ENCODE data around the gene ADCY7. TPM values are rescaled to one million over a fixed set of nuclear protein-coding genes. Genes with fewer than 3 reads are reported as not detected.
A peak's percentile ranks its signal among the peaks of the same experiment; 100 is the strongest.

ADCY7 gene
- total and polyA plus RNA-seq, 9 of the 15 experiments (the other 6 are each of a cell fraction or from before 2014, with no cell fraction given) = 2.3 to 108 (median 28.6) TPM

DNA sequence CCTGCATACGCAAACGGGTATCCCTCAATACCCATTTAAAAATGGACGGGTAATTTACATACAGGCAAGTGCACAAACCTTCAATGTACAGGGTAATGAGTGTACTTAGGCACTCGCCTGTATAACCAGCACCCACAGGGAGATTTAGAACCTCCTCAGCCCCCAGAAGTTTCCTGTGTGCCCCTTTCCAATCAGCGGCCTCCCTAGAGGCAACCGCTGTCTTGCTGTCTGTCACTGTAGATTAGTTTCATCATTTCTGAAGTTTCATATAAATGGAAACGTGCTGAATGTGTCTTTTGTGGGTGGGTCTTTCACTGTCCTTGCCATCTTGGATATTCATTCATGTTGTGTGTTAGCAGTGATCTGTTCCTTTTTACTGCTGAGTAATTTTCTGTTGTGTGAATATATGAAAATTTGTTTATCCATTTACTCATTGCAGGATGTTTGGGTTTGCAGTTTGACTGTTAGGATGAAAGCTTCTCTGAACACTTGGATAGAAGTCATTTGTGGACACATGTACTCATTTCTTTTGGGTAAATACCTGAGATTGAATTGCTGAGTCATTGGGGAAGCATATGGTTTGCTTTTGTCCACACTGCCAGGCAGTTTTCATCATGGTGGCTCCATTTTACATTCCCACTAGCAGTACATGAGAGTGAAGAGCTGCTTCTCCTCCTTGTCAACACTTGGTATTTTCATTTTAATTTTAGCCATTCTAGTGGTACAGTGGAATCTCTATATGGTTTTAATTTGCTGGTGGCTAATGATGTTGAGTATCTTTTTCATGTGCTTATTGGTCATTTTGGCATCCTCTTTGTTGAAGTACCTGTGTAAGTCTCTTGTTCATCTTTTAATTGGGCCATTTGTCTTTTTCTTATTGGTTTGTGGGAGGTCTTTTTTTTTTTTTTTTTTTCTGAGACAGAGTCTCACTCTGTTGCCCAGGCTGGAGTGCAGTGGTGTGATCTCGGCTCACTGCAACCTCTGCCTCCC is 2.1 kb upstream of the ADCY7 start (continued):
- TF ChIP-seq, protein P1, sequence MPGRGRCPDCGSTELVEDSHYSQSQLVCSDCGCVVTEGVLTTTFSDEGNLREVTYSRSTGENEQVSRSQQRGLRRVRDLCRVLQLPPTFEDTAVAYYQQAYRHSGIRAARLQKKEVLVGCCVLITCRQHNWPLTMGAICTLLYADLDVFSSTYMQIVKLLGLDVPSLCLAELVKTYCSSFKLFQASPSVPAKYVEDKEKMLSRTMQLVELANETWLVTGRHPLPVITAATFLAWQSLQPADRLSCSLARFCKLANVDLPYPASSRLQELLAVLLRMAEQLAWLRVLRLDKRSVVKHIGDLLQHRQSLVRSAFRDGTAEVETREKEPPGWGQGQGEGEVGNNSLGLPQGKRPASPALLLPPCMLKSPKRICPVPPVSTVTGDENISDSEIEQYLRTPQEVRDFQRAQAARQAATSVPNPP (IDR thresholded peaks at IDR 0.05; ENCODE audit: borderline replicate concordance, insufficient read depth, insufficient read length) = no peak
- TF ChIP-seq FOXK1 (CRISPR knock-in tag; IDR thresholded peaks at IDR 0.05; ENCODE audit: borderline replicate concordance) (no peak), ZNF146 (CRISPR knock-in tag; IDR thresholded peaks at IDR 0.05; ENCODE audit: unreplicated experiment) (no peak), TEAD4 (IDR thresholded peaks at IDR 0.05; ENCODE audit: low read length) (no peak), TEAD4 (CRISPR knock-in tag; IDR thresholded peaks at IDR 0.05; ENCODE audit: borderline replicate concordance) (no peak), ZNF217 (CRISPR knock-in tag; IDR thresholded peaks at IDR 0.05) (no peak), TAF1 (IDR thresholded peaks at IDR 0.05; ENCODE audit: control insufficient read depth, extremely low read depth, insufficient read depth, low read length, severe bottlenecking) (no peak), NUFIP1 (IDR thresholded peaks at IDR 0.05; ENCODE audit: partially characterized antibody) (peak; percentile 30), ILF3 (IDR thresholded peaks at IDR 0.05; ENCODE audit: borderline replicate concordance) (no peak), PTRF (tag; IDR thresholded peaks at IDR 0.05) (no peak), ZNF76 (CRISPR knock-in tag; IDR thresholded peaks at IDR 0.05; ENCODE audit: borderline replicate concordance) (no peak)
- TF ChIP-seq, protein P2, sequence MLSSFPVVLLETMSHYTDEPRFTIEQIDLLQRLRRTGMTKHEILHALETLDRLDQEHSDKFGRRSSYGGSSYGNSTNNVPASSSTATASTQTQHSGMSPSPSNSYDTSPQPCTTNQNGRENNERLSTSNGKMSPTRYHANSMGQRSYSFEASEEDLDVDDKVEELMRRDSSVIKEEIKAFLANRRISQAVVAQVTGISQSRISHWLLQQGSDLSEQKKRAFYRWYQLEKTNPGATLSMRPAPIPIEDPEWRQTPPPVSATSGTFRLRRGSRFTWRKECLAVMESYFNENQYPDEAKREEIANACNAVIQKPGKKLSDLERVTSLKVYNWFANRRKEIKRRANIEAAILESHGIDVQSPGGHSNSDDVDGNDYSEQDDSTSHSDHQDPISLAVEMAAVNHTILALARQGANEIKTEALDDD (IDR thresholded peaks at IDR 0.05) = no peak
- TF ChIP-seq, protein P3, sequence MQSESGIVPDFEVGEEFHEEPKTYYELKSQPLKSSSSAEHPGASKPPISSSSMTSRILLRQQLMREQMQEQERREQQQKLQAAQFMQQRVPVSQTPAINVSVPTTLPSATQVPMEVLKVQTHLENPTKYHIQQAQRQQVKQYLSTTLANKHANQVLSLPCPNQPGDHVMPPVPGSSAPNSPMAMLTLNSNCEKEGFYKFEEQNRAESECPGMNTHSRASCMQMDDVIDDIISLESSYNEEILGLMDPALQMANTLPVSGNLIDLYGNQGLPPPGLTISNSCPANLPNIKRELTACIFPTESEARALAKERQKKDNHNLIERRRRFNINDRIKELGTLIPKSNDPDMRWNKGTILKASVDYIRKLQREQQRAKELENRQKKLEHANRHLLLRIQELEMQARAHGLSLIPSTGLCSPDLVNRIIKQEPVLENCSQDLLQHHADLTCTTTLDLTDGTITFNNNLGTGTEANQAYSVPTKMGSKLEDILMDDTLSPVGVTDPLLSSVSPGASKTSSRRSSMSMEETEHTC (IDR thresholded peaks at IDR 0.05) = no peak
- TF ChIP-seq, protein P4, sequence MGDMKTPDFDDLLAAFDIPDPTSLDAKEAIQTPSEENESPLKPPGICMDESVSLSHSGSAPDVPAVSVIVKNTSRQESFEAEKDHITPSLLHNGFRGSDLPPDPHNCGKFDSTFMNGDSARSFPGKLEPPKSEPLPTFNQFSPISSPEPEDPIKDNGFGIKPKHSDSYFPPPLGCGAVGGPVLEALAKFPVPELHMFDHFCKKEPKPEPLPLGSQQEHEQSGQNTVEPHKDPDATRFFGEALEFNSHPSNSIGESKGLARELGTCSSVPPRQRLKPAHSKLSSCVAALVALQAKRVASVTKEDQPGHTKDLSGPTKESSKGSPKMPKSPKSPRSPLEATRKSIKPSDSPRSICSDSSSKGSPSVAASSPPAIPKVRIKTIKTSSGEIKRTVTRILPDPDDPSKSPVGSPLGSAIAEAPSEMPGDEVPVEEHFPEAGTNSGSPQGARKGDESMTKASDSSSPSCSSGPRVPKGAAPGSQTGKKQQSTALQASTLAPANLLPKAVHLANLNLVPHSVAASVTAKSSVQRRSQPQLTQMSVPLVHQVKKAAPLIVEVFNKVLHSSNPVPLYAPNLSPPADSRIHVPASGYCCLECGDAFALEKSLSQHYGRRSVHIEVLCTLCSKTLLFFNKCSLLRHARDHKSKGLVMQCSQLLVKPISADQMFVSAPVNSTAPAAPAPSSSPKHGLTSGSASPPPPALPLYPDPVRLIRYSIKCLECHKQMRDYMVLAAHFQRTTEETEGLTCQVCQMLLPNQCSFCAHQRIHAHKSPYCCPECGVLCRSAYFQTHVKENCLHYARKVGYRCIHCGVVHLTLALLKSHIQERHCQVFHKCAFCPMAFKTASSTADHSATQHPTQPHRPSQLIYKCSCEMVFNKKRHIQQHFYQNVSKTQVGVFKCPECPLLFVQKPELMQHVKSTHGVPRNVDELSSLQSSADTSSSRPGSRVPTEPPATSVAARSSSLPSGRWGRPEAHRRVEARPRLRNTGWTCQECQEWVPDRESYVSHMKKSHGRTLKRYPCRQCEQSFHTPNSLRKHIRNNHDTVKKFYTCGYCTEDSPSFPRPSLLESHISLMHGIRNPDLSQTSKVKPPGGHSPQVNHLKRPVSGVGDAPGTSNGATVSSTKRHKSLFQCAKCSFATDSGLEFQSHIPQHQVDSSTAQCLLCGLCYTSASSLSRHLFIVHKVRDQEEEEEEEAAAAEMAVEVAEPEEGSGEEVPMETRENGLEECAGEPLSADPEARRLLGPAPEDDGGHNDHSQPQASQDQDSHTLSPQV (IDR thresholded peaks at IDR 0.05) = peak; percentile 92
- TF ChIP-seq, protein P5, sequence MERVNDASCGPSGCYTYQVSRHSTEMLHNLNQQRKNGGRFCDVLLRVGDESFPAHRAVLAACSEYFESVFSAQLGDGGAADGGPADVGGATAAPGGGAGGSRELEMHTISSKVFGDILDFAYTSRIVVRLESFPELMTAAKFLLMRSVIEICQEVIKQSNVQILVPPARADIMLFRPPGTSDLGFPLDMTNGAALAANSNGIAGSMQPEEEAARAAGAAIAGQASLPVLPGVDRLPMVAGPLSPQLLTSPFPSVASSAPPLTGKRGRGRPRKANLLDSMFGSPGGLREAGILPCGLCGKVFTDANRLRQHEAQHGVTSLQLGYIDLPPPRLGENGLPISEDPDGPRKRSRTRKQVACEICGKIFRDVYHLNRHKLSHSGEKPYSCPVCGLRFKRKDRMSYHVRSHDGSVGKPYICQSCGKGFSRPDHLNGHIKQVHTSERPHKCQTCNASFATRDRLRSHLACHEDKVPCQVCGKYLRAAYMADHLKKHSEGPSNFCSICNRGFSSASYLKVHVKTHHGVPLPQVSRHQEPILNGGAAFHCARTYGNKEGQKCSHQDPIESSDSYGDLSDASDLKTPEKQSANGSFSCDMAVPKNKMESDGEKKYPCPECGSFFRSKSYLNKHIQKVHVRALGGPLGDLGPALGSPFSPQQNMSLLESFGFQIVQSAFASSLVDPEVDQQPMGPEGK (CRISPR knock-in tag; IDR thresholded peaks at IDR 0.05; ENCODE audit: borderline replicate concordance) = no peak
